Endothelial cell of umbilical vein (primary cell): Measurements from ENCODE around the gene SUGP2. TPM values are rescaled to one million over a fixed set of nuclear protein-coding genes. Genes with fewer than 3 reads are reported as not detected.

Experiments used
- BruUV-seq: library from RNA; stranded (reverse); fragments of 400-500 nt; replicated peaks from 2 replicates; lab custom pipeline; 2021; lab: Mats Ljungman, UMichigan
- CTCF ChIA-PET: fragments of 300-600, 350-600 bp; sonication (Branson Sonifier 250); formaldehyde crosslinking; loops from one replicate; lab custom pipeline; 2021; ENCODE audit warnings: antibody characterized with exemption, inconsistent platforms; lab: Charles Lee
- POLR2A ChIA-PET: fragments of 300-600, 350-600 bp; sonication (Branson Sonifier 250); formaldehyde crosslinking; loops from one replicate; lab custom pipeline; 2021; ENCODE audit warnings: antibody characterized with exemption, inconsistent platforms; lab: Charles Lee
- DNase-seq: peaks from one replicate; pipeline ENCODE4 v3.0.0-alpha.2; 2011; ENCODE audit warnings: low read depth, low spot score
- FAIRE-seq: peaks from 2 replicates; lab custom pipeline; 2011; peaks lifted over from hg19 to GRCh38; lab: Jason Lieb, UNC
- H2AFZ ChIP-seq: 2 replicates; pipeline ENCODE4 v1.6.0; 2012; ENCODE audit warnings: low read depth, low read length, control low read depth, inconsistent platforms
- H3K27ac ChIP-seq: 2 replicates; pipeline ENCODE4 v1.5.1; 2011; ENCODE audit warnings: low read depth, mild to moderate bottlenecking, control low read depth, low read length, moderate library complexity; ENCODE audit not compliant: insufficient read depth
- H3K27me3 ChIP-seq, 2 experiments: 2 replicates each; pipeline versions ENCODE4 v1.6.0 to v1.6.1; 2011; ENCODE audit warnings: low read length in 2 of 2, mixed read lengths in 1 of 2; ENCODE audit not compliant: control insufficient read depth in 2 of 2, insufficient read depth in 2 of 2
- H3K36me3 ChIP-seq, 2 experiments: 2 replicates in 1 of 2; 3 replicates in 1 of 2; pipeline ENCODE4 v1.5.1; 2011; ENCODE audit warnings: low read length in 2 of 2, mild to moderate bottlenecking in 1 of 2, moderate library complexity in 1 of 2; ENCODE audit not compliant: control insufficient read depth in 2 of 2, insufficient read depth in 2 of 2; ENCODE audit errors: extremely low read depth in 1 of 2
- H3K4me1 ChIP-seq: 3 replicates; pipeline ENCODE4 v1.5.1; 2011; ENCODE audit warnings: mild to moderate bottlenecking, low read length; ENCODE audit not compliant: control insufficient read depth, insufficient read depth; ENCODE audit errors: extremely low read depth
- H3K4me2 ChIP-seq: 2 replicates; pipeline ENCODE4 v1.6.1; 2011; ENCODE audit warnings: low read length, control low read depth, mixed read lengths; ENCODE audit not compliant: insufficient read depth
- H3K4me3 ChIP-seq, 3 experiments: fragments of 200-600 bp in 1 of 3; sonication (generic), shearing (Covaris generic) in 1 of 3; replicated peaks in 1 of 3; 2 replicates each; pipeline ENCODE4 v1.5.1; 2011 to 2016; ENCODE audit warnings: control low read depth in 3 of 3, low read length in 3 of 3, mild to moderate bottlenecking in 2 of 3, inconsistent platforms in 1 of 3, low read depth in 1 of 3, moderate library complexity in 1 of 3; ENCODE audit not compliant: insufficient read depth in 1 of 3
- H3K79me2 ChIP-seq: 2 replicates; pipeline ENCODE4 v1.6.0; 2012; ENCODE audit warnings: low read length, inconsistent platforms; ENCODE audit not compliant: control insufficient read depth, insufficient read depth
- H3K9ac ChIP-seq: replicated peaks from 2 replicates; pipeline ENCODE3; 2011; ENCODE audit warnings: low read length, control low read depth; ENCODE audit not compliant: insufficient read depth; ENCODE audit errors: extremely low read depth
- H3K9me1 ChIP-seq: replicated peaks from 3 replicates; pipeline ENCODE4 v1.6.0; 2011; ENCODE audit warnings: mild to moderate bottlenecking, low read length; ENCODE audit not compliant: control insufficient read depth, insufficient read depth; ENCODE audit errors: extremely low read depth
- H3K9me3 ChIP-seq: replicated peaks from 2 replicates; pipeline ENCODE4 v1.5.1; 2012; ENCODE audit warnings: low read length, inconsistent platforms; ENCODE audit not compliant: control insufficient read depth, insufficient read depth
- H4K20me1 ChIP-seq: replicated peaks from 2 replicates; pipeline ENCODE3; 2011; ENCODE audit warnings: mild to moderate bottlenecking, low read length; ENCODE audit not compliant: control insufficient read depth, insufficient read depth; ENCODE audit errors: extremely low read depth
- EZH2 ChIP-seq: IDR thresholded peaks from 2 replicates; pipeline ENCODE4 v1.6.1; 2012; ENCODE audit warnings: borderline replicate concordance, low read depth, mild to moderate bottlenecking, moderate library complexity, low read length, inconsistent platforms; ENCODE audit not compliant: severe bottlenecking
- FOS ChIP-seq: IDR thresholded peaks from 2 replicates; pipeline ENCODE4 v1.6.1; 2011; ENCODE audit warnings: mild to moderate bottlenecking, low read length, moderate library complexity, borderline replicate concordance; ENCODE audit not compliant: insufficient read depth
- GATA2 ChIP-seq: IDR thresholded peaks from 2 replicates; pipeline ENCODE4 v1.7.0; 2011; ENCODE audit warnings: low read depth, mild to moderate bottlenecking, moderate library complexity, mixed read lengths, low read length; ENCODE audit not compliant: insufficient read length, insufficient read depth
- JUN ChIP-seq: IDR thresholded peaks from 2 replicates; pipeline ENCODE4 v1.6.1; 2011; ENCODE audit warnings: borderline replicate concordance, low read depth; ENCODE audit not compliant: insufficient read length, insufficient read depth
- MYC ChIP-seq: IDR thresholded peaks from one replicate; pipeline ENCODE4 v1.6.1; 2011; ENCODE audit warnings: mild to moderate bottlenecking, low read depth, low read length
- POLR2A ChIP-seq: IDR thresholded peaks from 2 replicates; pipeline ENCODE4 v1.6.1; 2012; ENCODE audit warnings: low read depth, mild to moderate bottlenecking, control low read depth, low read length
- POLR2AphosphoS5 ChIP-seq: IDR thresholded peaks from 2 replicates; pipeline ENCODE4 v1.6.1; 2012; ENCODE audit warnings: low read depth, mild to moderate bottlenecking, control low read depth, low read length, moderate library complexity; ENCODE audit not compliant: insufficient read depth
- dilution Hi-C: fragments of 300-500 bp; cut with MboI; formaldehyde crosslinking; loops from one replicate; pipeline ENCODE4 v1.15.0; 2019; ENCODE audit warnings: low sequenced_read_pairs; ENCODE audit not compliant: extremely low pct_ligation_motif_present
- intact Hi-C: fragments of 100-400 bp; cut with micrococcal nuclease; formaldehyde crosslinking; loops from one replicate; pipeline ENCODE4 v1.10.0; 2022
- polyA plus RNA-seq, 4 experiments: library from polyadenylated mRNA; depleted of rRNA in 3 of 4; stranded (reverse) in 3 of 4; unstranded in 1 of 4; fragments of >200 nt; gene quantifications; 2 replicates each; pipeline versions ENCODE4 v1.2.1 to v1.2.3, GENCODE V29; 2011 to 2012; ENCODE audit warnings: missing spikeins in 1 of 4
- total RNA-seq: library from RNA; stranded (reverse); gene quantifications from 2 replicates; pipeline ENCODE4 v1.2.3, GENCODE V29; 2021
- TF ChIP-seq, protein P1 (sequence below): IDR thresholded peaks from 2 replicates; pipeline ENCODE4 v1.6.1; 2011; ENCODE audit not compliant: insufficient read depth, insufficient read length
- TF ChIP-seq, protein P2 (sequence below), 2 donors: IDR thresholded peaks; 1 replicate in 1 of 2; 2 replicates in 1 of 2; pipeline ENCODE4 v1.5.1; 2011; ENCODE audit warnings: low read length in 2 of 2, mild to moderate bottlenecking in 2 of 2, moderate library complexity in 2 of 2, control low read depth in 1 of 2, inconsistent platforms in 1 of 2, low read depth in 1 of 2; ENCODE audit not compliant: insufficient read depth in 1 of 2; ENCODE audit errors: extremely low read depth in 1 of 2

Gene SUGP2
- total and polyA plus RNA-seq, 2 donors (not counting 3 experiments of a cell fraction or from before 2014, with no cell fraction given) = 44.6 to 79.7 TPM

DNA sequence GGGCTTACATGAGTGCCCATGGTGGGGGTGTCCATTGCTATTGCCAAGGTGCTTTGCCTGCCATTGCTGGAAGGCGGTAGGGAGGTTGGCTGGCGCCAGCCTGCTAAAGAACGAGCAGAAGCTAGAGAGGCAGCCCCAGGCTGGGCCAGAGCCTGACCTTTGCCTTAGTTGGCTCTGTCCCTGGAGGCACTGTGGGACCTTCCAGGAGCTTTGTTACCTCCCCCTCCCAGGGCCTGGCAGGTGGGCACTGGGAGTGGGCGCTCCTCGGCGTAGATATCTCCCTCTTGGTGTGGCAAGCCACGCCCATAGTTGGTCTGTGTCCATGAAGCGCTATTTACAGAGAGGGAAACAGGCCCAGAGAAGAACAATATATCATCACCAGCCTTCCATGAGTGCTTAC is 28.2 kb upstream of the SUGP2 start:
- peaks cover 21% of the 10 kb centered on the region for H3K4me1 ChIP-seq
- no peak overlapping the region for H3K27ac ChIP-seq
- peaks cover 3 to 15% of the 10 kb centered on the region in 2 experiments for H3K36me3 ChIP-seq
- no peaks in the 10 kb centered on the region for H3K9me1 ChIP-seq
- no peak overlapping the region for H3K9ac ChIP-seq
- POLR2A ChIA-PET = no interaction called here
- intact Hi-C loops = loop anchor here (5.0 kb wide), 1 partner anchor 46 kb away; no protein-coding TSS in a partner anchor
- H2AFZ ChIP-seq = no peak overlapping the region
- FAIRE-seq (no peak), DNase-seq (no peak)
- no peak overlapping the region for H3K4me3 ChIP-seq
- no peaks in the 10 kb centered on the region for H4K20me1 ChIP-seq
- CTCF ChIA-PET = no interaction called here
- dilution Hi-C loops = no loop called here
- H3K27me3 ChIP-seq = no peaks in the 10 kb centered on the region
- no TSS peak for BruUV-seq
- no peaks in the 10 kb centered on the region for H3K9me3 ChIP-seq
- H3K4me2 ChIP-seq = no peak overlapping the region
- TF ChIP-seq FOS = no peak
- TF ChIP-seq GATA2 = no peak
- no peak for TF ChIP-seq MYC
- TF ChIP-seq POLR2A = no peak
- TF ChIP-seq EZH2 = no peak
- TF ChIP-seq, protein P1, sequence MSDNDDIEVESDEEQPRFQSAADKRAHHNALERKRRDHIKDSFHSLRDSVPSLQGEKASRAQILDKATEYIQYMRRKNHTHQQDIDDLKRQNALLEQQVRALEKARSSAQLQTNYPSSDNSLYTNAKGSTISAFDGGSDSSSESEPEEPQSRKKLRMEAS = no peak
- TF ChIP-seq, protein P2, sequence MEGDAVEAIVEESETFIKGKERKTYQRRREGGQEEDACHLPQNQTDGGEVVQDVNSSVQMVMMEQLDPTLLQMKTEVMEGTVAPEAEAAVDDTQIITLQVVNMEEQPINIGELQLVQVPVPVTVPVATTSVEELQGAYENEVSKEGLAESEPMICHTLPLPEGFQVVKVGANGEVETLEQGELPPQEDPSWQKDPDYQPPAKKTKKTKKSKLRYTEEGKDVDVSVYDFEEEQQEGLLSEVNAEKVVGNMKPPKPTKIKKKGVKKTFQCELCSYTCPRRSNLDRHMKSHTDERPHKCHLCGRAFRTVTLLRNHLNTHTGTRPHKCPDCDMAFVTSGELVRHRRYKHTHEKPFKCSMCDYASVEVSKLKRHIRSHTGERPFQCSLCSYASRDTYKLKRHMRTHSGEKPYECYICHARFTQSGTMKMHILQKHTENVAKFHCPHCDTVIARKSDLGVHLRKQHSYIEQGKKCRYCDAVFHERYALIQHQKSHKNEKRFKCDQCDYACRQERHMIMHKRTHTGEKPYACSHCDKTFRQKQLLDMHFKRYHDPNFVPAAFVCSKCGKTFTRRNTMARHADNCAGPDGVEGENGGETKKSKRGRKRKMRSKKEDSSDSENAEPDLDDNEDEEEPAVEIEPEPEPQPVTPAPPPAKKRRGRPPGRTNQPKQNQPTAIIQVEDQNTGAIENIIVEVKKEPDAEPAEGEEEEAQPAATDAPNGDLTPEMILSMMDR (IDR thresholded peaks at IDR 0.05; ENCODE audit: extremely low read depth in 1 of 2, insufficient read depth in 1 of 2, low read depth in 1 of 2, low read length in 2 of 2) = no peak
- TF ChIP-seq POLR2AphosphoS5 = no peak
- no peak for TF ChIP-seq JUN
- no peaks in the 10 kb centered on the region for H3K79me2 ChIP-seq
